ENCODE measurements around the gene IDH1. TPM values are rescaled to one million over a fixed set of nuclear protein-coding genes. Genes with fewer than 3 reads are reported as not detected.

The IDH1 gene
- total RNA-seq, 1 experiment from 2014 or later = 91.2 TPM

GRCh38 chr2:208227581-208228232 lies 27.2 kb downstream of the IDH1 start:
- no peaks in the 10 kb centered on the region for H3K9me2 ChIP-seq (ENCODE audit: insufficient read depth)
- H3K9me3 ChIP-seq (ENCODE audit: control insufficient read depth in 1 of 2, insufficient read depth in 1 of 2, low read depth in 1 of 2, low read length in 2 of 2) = peaks cover 0 to 6% of the 10 kb centered on the region in 2 experiments; a peak in 1 of 4 replicates
- no peaks in the 10 kb centered on the region for H3K79me2 ChIP-seq (ENCODE audit: insufficient read depth, low read length)
- H3K27me3 ChIP-seq (ENCODE audit: insufficient read depth, low read length) = no peaks in the 10 kb centered on the region
- no peak overlapping the region for H3K4me3 ChIP-seq (replicated peaks in 1 of 2; ENCODE audit: low read depth in 1 of 2, low read length in 2 of 2)
- DNase-seq (ENCODE audit: low read depth, low spot score) (no peak), ATAC-seq (no peak)
- no peak overlapping the region for H3K4me2 ChIP-seq (ENCODE audit: low read length)
- ChIA-PET POLR2A (no interaction called here), RAD21 (ENCODE audit: low non-redundant PET in 1 of 2, low total read pairs in 2 of 2, uncharacterized antibody in 2 of 2, unreplicated experiment in 2 of 2) (no interaction called here), CTCF (no interaction called here)
- intact Hi-C loops (cut with micrococcal nuclease) = no loop called here
- H3K27ac ChIP-seq (ENCODE audit: low read depth, low read length) = no peak overlapping the region
- TF ChIP-seq FOSL1 (IDR thresholded peaks at IDR 0.05; ENCODE audit: low read depth) = no peak
- no peak for TF ChIP-seq ELF1 (IDR thresholded peaks at IDR 0.05; ENCODE audit: borderline replicate concordance, low read depth)
- TF ChIP-seq ZFX (IDR thresholded peaks at IDR 0.05) = no peak
- no peak for TF ChIP-seq RAD21 (IDR thresholded peaks at IDR 0.05; ENCODE audit: low read depth)
- TF ChIP-seq CBX3 (IDR thresholded peaks at IDR 0.05; ENCODE audit: low read depth) = no peak
- no peak for TF ChIP-seq ZNF274 (IDR thresholded peaks at IDR 0.05; ENCODE audit: low read depth, low read length)
- no peak for TF ChIP-seq ATF3 (IDR thresholded peaks at IDR 0.05)
- no peak for TF ChIP-seq SP1 (IDR thresholded peaks at IDR 0.05; ENCODE audit: low read depth)
- TF ChIP-seq YY1 (IDR thresholded peaks at IDR 0.05; ENCODE audit: extremely low read depth, insufficient replicate concordance, low read depth, low read length) = no peak
- no peak for TF ChIP-seq CTCF (IDR thresholded peaks at IDR 0.05 in 2 of 3, conservative IDR thresholded peaks at IDR 0.05 in 1 of 3; ENCODE audit: borderline replicate concordance in 1 of 3, insufficient read depth in 1 of 3, low read depth in 2 of 3, low read length in 2 of 3)
- TF ChIP-seq ZBTB33 (IDR thresholded peaks at IDR 0.05; ENCODE audit: extremely low read depth, insufficient replicate concordance, low read length) = no peak
- TF ChIP-seq TCF7L2 (IDR thresholded peaks at IDR 0.05; ENCODE audit: borderline replicate concordance, extremely low read depth, insufficient read depth, insufficient read length) = no peak
- TF ChIP-seq POLR2A (IDR thresholded peaks at IDR 0.05; ENCODE audit: borderline replicate concordance, extremely low read depth, insufficient read depth, insufficient read length) = no peak
- no peak for TF ChIP-seq SRF (IDR thresholded peaks at IDR 0.05; ENCODE audit: low read depth)
- TF ChIP-seq POLR2AphosphoS5 (IDR thresholded peaks at IDR 0.05; ENCODE audit: low read depth, low read length) = no peak
- no peak for TF ChIP-seq CEBPB (IDR thresholded peaks at IDR 0.05; ENCODE audit: low read depth)
- no peak for TF ChIP-seq EZH2 (IDR thresholded peaks at IDR 0.05)
- TF ChIP-seq EGR1 (IDR thresholded peaks at IDR 0.05; ENCODE audit: low read depth) = no peak
- H2AFZ ChIP-seq (ENCODE audit: low read depth, low read length, poor library complexity, severe bottlenecking) = no peak overlapping the region
- no TSS peak for BruUV-seq (replicated peaks)
- H3K4me1 ChIP-seq (ENCODE audit: control insufficient read depth in 1 of 2, insufficient read depth in 2 of 2, low read length in 2 of 2) = peaks cover 0 to 6% of the 10 kb centered on the region in 2 experiments; a peak in 2 of 4 replicates
- no peak overlapping the region for H3K9ac ChIP-seq (ENCODE audit: low read length)
- no peaks in the 10 kb centered on the region for H3K36me3 ChIP-seq (ENCODE audit: control insufficient read depth in 1 of 2, insufficient read depth in 2 of 2, low read length in 2 of 2)
- H4K20me1 ChIP-seq (ENCODE audit: insufficient read depth) = no peaks in the 10 kb centered on the region
